Bronchial epithelial cell (primary cell): ENCODE results near the gene TMEM94. TPM values are rescaled to one million over a fixed set of nuclear protein-coding genes. Genes with fewer than 3 reads are reported as not detected.

Source experiments
- DNase-seq: peaks from one replicate; pipeline ENCODE4 v3.0.0-alpha.2; 2010; ENCODE audit warnings: low read depth
- FAIRE-seq: peaks from 2 replicates; lab custom pipeline; 2011; peaks lifted over from hg19 to GRCh38; lab: Jason Lieb, UNC
- H3K27me3 ChIP-seq: 2 replicates; pipeline ENCODE4 v1.5.1; 2011; ENCODE audit warnings: low read length; ENCODE audit not compliant: control insufficient read depth, insufficient read depth
- H3K36me3 ChIP-seq: 2 replicates; pipeline ENCODE4 v1.5.1; 2011; ENCODE audit warnings: low read length; ENCODE audit not compliant: control insufficient read depth, insufficient read depth
- H3K4me3 ChIP-seq: 2 replicates; pipeline ENCODE4 v1.5.1; 2011; ENCODE audit warnings: mild to moderate bottlenecking, low read depth, low read length, control low read depth
- total RNA-seq: library from RNA; depleted of rRNA; stranded (reverse); fragments of >200 nt; gene quantifications from 2 replicates; pipeline ENCODE4 v1.2.1, GENCODE V29; 2014
- TF ChIP-seq, protein P1 (sequence below): IDR thresholded peaks from 2 replicates; pipeline ENCODE4 v1.5.1; 2011; ENCODE audit warnings: mild to moderate bottlenecking, moderate library complexity, low read length, control low read depth, inconsistent platforms; ENCODE audit not compliant: insufficient read depth, severe bottlenecking

The TMEM94 gene
- total RNA-seq, 1 donor from 2014 or later: 13.7 TPM

- Histone ChIP-seq H3K4me3 (no peak overlapping the region), H3K27me3 (no peaks in the 10 kb centered on the region), H3K36me3 (peaks cover 14% of the 10 kb centered on the region)
- TF ChIP-seq, protein P1, sequence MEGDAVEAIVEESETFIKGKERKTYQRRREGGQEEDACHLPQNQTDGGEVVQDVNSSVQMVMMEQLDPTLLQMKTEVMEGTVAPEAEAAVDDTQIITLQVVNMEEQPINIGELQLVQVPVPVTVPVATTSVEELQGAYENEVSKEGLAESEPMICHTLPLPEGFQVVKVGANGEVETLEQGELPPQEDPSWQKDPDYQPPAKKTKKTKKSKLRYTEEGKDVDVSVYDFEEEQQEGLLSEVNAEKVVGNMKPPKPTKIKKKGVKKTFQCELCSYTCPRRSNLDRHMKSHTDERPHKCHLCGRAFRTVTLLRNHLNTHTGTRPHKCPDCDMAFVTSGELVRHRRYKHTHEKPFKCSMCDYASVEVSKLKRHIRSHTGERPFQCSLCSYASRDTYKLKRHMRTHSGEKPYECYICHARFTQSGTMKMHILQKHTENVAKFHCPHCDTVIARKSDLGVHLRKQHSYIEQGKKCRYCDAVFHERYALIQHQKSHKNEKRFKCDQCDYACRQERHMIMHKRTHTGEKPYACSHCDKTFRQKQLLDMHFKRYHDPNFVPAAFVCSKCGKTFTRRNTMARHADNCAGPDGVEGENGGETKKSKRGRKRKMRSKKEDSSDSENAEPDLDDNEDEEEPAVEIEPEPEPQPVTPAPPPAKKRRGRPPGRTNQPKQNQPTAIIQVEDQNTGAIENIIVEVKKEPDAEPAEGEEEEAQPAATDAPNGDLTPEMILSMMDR: no peak
- FAIRE-seq: no peak
- no peak for DNase-seq
Measured at GRCh38 chr17:75492555-75493168, 36.2 kb downstream of the TMEM94 start.

- Histone ChIP-seq H3K4me3 (no peak overlapping the region), H3K36me3 (peaks cover 17% of the 10 kb centered on the region), H3K27me3 (no peaks in the 10 kb centered on the region)
- FAIRE-seq (no peak), DNase-seq (no peak)
- TF ChIP-seq, protein P1: no peak
Measured at GRCh38 chr17:75493476-75494129, 37.2 kb downstream of the TMEM94 start.

DNA sequence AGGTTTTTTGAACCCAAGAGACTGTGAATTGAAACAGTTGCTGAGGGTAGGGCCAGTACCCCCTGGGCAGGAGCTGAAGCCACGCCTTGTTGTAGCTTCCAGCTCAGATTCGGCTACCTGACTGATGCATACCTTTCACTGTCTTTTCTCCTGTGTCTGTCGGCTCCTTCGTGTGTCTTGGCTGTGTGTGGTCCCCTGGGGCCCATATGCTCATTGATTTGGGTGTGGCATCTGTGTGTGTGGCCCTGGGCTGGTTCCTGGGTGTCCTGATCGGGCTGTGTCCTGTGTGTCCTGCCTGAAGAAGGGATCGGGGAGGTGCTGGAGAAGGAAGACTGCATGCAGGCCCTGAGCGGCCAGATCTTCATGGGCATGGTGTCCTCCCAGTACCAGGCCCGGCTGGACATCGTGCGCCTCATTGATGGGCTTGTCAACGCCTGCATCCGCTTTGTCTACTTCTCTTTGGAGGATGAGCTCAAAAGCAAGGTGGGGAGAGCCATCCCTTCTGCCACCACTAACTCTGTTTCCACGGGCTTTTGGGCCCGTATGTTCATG, 38.0 kb downstream of the TMEM94 start:
- Histone ChIP-seq H3K27me3 (no peaks in the 10 kb centered on the region), H3K36me3 (peaks cover 18% of the 10 kb centered on the region), H3K4me3 (no peak overlapping the region)
- no peak for DNase-seq
- no peak for FAIRE-seq
- TF ChIP-seq, protein P1: no peak

DNA sequence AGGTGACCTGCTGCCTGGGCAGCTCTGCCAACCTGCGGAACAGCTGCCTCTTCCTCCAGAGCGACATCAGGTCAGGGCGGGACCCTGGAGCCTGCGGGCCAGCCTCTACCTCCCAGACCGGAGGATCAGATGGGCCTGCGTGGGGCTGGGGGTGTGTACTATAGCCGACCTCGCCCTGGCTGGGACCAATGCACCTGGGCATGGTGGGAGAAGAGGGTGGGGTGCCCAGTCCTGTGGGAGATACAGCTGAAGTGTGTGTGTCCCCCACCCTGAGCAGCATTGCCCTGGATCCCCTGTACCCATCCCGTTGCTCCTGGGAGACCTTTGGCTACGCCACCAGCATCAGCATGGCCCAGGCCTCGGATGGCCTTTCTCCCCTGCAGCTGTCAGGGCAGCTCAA, 39.6 kb downstream of the TMEM94 start:
- FAIRE-seq: no peak
- Histone ChIP-seq H3K27me3 (no peaks in the 10 kb centered on the region), H3K36me3 (peaks cover 18% of the 10 kb centered on the region), H3K4me3 (no peak overlapping the region)
- TF ChIP-seq, protein P1: no peak
- no peak for DNase-seq

DNA sequence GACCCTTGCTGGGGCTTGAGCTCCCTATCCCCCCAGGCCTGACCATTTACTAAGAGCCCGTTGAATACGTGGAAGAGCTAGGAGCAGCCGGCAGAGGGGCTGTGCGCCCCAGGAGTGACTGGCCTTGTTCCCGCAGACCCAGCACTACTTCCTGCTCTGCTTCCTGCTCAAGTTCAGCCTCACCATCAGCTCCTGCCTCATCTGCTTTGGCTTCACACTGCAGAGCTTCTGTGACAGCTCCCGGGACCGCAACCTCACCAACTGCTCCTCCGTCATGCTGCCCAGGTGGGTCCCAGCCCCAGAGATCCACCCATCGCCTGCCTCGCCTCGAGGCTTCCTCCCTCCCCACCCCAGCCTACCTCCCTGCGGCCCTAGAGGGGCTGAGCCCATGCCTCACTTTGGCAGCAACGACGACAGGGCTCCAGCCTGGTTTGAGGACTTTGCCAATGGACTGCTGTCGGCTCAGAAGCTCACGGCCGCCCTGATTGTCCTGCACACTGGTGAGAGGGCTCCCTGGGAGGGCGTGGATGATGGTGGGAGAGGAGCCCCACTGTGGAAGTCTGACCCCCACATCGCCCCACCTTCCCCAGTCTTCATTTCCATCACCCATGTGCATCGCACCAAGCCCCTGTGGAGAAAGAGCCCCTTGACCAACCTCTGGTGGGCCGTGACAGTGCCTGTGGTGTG, 41.7 kb downstream of the TMEM94 start:
- TF ChIP-seq, protein P1: no peak
- DNase-seq: no peak
- H3K4me3 ChIP-seq: no peak overlapping the region
- FAIRE-seq: no peak
- H3K27me3 ChIP-seq: no peaks in the 10 kb centered on the region
- H3K36me3 ChIP-seq: peaks cover 15% of the 10 kb centered on the region
